OCI-LY7 (cell line): Measurements from ENCODE around the gene ADISSP. TPM values are rescaled to one million over a fixed set of nuclear protein-coding genes. Genes with fewer than 3 reads are reported as not detected.

Source experiments
- BruUV-seq: library from RNA; stranded (reverse); fragments of 400-500 nt; replicated peaks from 2 replicates; lab custom pipeline; 2021; lab: Mats Ljungman, UMichigan
- CTCF ChIA-PET: fragments of 300-600 bp; sonication (Branson Sonifier 250); formaldehyde crosslinking; loops from one replicate; lab custom pipeline; 2022; ENCODE audit warnings: antibody characterized with exemption; ENCODE audit not compliant: unreplicated experiment; lab: Charles Lee
- POLR2A ChIA-PET: fragments of 300-600 bp; sonication (Branson Sonifier 250); formaldehyde crosslinking; loops from one replicate; lab custom pipeline; 2022; ENCODE audit warnings: antibody characterized with exemption; lab: Charles Lee
- DNase-seq: peaks from one replicate; pipeline ENCODE4 v3.0.0-alpha.2; 2015; ENCODE audit warnings: low spot score
- H2AFZ ChIP-seq: fragments of 200-600 bp; sonication (generic), shearing (Covaris generic); 2 replicates; pipeline ENCODE4 v1.6.1; 2014; ENCODE audit warnings: mild to moderate bottlenecking, antibody characterized with exemption, low read length, moderate library complexity
- H3K27ac ChIP-seq: fragments of 200-600 bp; sonication (generic); 2 replicates; pipeline ENCODE4 v1.5.1; 2014; ENCODE audit warnings: mixed run types, low read depth, mild to moderate bottlenecking, moderate library complexity, low read length, inconsistent platforms; ENCODE audit not compliant: poor library complexity, severe bottlenecking
- H3K36me3 ChIP-seq: fragments of 200-600 bp; sonication (generic); 2 replicates; pipeline ENCODE4 v1.6.1; 2014; ENCODE audit warnings: mild to moderate bottlenecking, antibody characterized with exemption, low read length, moderate library complexity, mixed read lengths; ENCODE audit not compliant: insufficient read depth
- H3K4me1 ChIP-seq: fragments of 200-600 bp; sonication (generic); 2 replicates; pipeline ENCODE4 v1.5.1; 2014; ENCODE audit warnings: mild to moderate bottlenecking, low read length; ENCODE audit not compliant: insufficient read depth, poor library complexity, severe bottlenecking
- H3K4me2 ChIP-seq: fragments of 200-600 bp; sonication (generic); 2 replicates; pipeline ENCODE4 v1.6.1; 2014; ENCODE audit warnings: mild to moderate bottlenecking, low read length
- H3K4me3 ChIP-seq: fragments of 200-600 bp; sonication (generic); 2 replicates; pipeline ENCODE4 v1.5.1; 2014; ENCODE audit warnings: mild to moderate bottlenecking, low read depth, low read length; ENCODE audit not compliant: poor library complexity, severe bottlenecking
- H3K79me2 ChIP-seq: fragments of 200-600 bp; sonication (generic); 2 replicates; pipeline ENCODE4 v1.6.1; 2016; ENCODE audit warnings: low read depth, mild to moderate bottlenecking, low read length, moderate library complexity, mixed read lengths; ENCODE audit not compliant: insufficient read depth
- H3K9me2 ChIP-seq: fragments of 200-600 bp; sonication (generic); 2 replicates; pipeline ENCODE4 v1.6.1; 2016; ENCODE audit warnings: mild to moderate bottlenecking, low read length, mixed read lengths; ENCODE audit not compliant: insufficient read depth
- H3K9me3 ChIP-seq: fragments of 200-600 bp; sonication (generic); 2 replicates; pipeline ENCODE4 v1.6.1; 2014; ENCODE audit warnings: mild to moderate bottlenecking, mixed run types, low read length, mixed read lengths
- H4K20me1 ChIP-seq: fragments of 200-600 bp; sonication (generic); 2 replicates; pipeline ENCODE4 v1.6.1; 2014; ENCODE audit warnings: mild to moderate bottlenecking, antibody characterized with exemption, low read length, moderate library complexity, mixed read lengths; ENCODE audit not compliant: insufficient read depth
- CTCF ChIP-seq: fragments of 200-600 bp; sonication (generic); conservative IDR thresholded peaks from 2 replicates; pipeline ENCODE4 v1.5.1; 2014; ENCODE audit warnings: mild to moderate bottlenecking, antibody characterized with exemption, low read length, moderate library complexity, mixed read lengths
- EZH2phosphoT487 ChIP-seq: fragments of 200-600 bp; sonication (generic); IDR thresholded peaks from 2 replicates; pipeline ENCODE4 v1.6.1; 2018; ENCODE audit warnings: low read depth, borderline replicate concordance, mild to moderate bottlenecking, mixed run types, antibody characterized with exemption, low read length, moderate library complexity, mixed read lengths
- intact Hi-C: fragments of 100-400 bp; cut with micrococcal nuclease; formaldehyde crosslinking; loops from one replicate; pipeline ENCODE4 v1.10.0; 2022; ENCODE audit not compliant: unreplicated experiment
- total RNA-seq, 2 experiments: library from RNA; depleted of rRNA in 1 of 2; stranded (reverse); fragments of >200 nt in 1 of 2; shearing (Covaris generic) in 1 of 2; gene quantifications; 2 replicates each; pipeline ENCODE4 v1.2.3, GENCODE V29; 2014 to 2022

ADISSP gene
- total RNA-seq, 2 experiments from 2014 or later, result 64.4 to 66.7 TPM

GRCh38 chr20:3751305-3751674 lies 16.3 kb downstream of the ADISSP start:
- Histone ChIP-seq H2AFZ (no peak overlapping the region), H3K4me3 (no peak overlapping the region), H3K9me3 (no peaks in the 10 kb centered on the region), H3K9me2 (no peaks in the 10 kb centered on the region), H3K4me1 (no peaks in the 10 kb centered on the region), H3K36me3 (peaks cover 24% of the 10 kb centered on the region; the same call in 1 of the 2 replicates), H3K79me2 (no peaks in the 10 kb centered on the region), H4K20me1 (no peaks in the 10 kb centered on the region), H3K4me2 (no peak overlapping the region), H3K27ac (no peak overlapping the region)
- BruUV-seq, result no TSS peak
- DNase-seq, result no peak
- TF ChIP-seq CTCF (no peak), EZH2phosphoT487 (no peak)
- intact Hi-C loops, result no loop called here
- CTCF ChIA-PET, result no interaction called here
- POLR2A ChIA-PET, result no interaction called here

- H3K9me3 ChIP-seq, result no peaks in the 10 kb centered on the region
- H3K4me2 ChIP-seq, result no peak overlapping the region
- ChIA-PET POLR2A (interaction anchor here (0.6 kb wide), 1 partner anchor 420 kb away, joined by 3 read pairs; no protein-coding TSS in a partner anchor), CTCF (no interaction called here)
- no peaks in the 10 kb centered on the region for H3K79me2 ChIP-seq
- H3K4me3 ChIP-seq, result no peak overlapping the region
- H3K9me2 ChIP-seq, result no peaks in the 10 kb centered on the region
- BruUV-seq, result no TSS peak
- H3K4me1 ChIP-seq, result no peaks in the 10 kb centered on the region
- intact Hi-C loops, result no loop called here
- no peak overlapping the region for H3K27ac ChIP-seq
- H4K20me1 ChIP-seq, result no peaks in the 10 kb centered on the region
- H2AFZ ChIP-seq, result no peak overlapping the region
- TF ChIP-seq EZH2phosphoT487 (no peak), CTCF (no peak)
- DNase-seq, result no peak
- H3K36me3 ChIP-seq, result peaks cover 10% of the 10 kb centered on the region; the same call in 1 of the 2 replicates
These were observed 17.6 kb downstream of the ADISSP start for GRCh38 chr20:3749689-3750531.
